ACHN (cell line): ENCODE results near the gene PIP5KL1.
A peak's percentile ranks its signal among the peaks of the same experiment; 100 is the strongest.

Experiments used
- DNase-seq: peaks from one replicate; pipeline ENCODE4 v3.0.0-alpha.2; 2015
- in situ Hi-C: cut with HindIII; loops from 2 replicates; pipeline ENCODE4 v1.10.0; 2017; ENCODE audit warnings: low sequenced_read_pairs, low pct_ligation_motif_present, low pct_unique_long_range_greater_than_20kb

PIP5KL1 gene, protein sequence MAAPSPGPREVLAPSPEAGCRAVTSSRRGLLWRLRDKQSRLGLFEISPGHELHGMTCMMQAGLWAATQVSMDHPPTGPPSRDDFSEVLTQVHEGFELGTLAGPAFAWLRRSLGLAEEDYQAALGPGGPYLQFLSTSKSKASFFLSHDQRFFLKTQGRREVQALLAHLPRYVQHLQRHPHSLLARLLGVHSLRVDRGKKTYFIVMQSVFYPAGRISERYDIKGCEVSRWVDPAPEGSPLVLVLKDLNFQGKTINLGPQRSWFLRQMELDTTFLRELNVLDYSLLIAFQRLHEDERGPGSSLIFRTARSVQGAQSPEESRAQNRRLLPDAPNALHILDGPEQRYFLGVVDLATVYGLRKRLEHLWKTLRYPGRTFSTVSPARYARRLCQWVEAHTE

GRCh38 chr9:127930231-127931091 is at the start of gene PIP5KL1:
PIP5KL1 (minus strand) TSS chr9:127930777; CDS start chr9:127930752, 25 bp downstream.
- DNase-seq = peak; percentile 86
- in situ Hi-C loops = no loop called here

DNA sequence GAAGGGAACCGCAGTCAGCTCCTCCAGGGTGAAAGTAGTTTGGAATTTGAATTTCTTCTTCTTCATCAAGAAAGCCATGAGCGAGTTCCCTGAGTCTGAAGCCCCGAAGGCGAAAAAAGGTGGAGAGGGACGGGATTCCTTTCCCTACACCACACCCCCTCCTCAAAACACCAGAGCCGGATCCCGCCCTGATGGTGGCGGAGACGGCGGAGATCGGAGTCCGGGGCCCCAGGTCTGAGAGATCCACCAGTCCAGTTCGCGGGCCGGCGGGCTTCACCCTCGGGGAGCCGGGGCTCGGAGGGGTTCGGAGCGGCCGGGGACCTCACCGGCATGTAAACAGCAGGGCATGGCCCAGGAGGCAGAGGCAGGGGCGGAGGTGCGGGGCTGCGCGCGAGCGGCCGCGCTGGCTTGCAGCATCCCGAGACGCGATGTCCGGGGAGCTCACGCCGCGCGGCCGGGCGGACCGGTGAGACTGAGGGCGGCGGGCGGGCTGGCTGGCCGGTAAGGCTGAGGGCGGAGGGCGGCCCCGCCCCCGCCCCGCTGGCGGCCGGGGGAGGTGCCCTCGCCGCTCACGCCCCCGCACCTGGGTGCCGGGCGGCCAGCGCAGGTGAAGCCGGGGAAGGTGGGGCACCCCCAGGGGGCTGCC is 49.6 kb upstream of the PIP5KL1 start:
- DNase-seq = peak; percentile 28
- in situ Hi-C loops = no loop called here

DNA sequence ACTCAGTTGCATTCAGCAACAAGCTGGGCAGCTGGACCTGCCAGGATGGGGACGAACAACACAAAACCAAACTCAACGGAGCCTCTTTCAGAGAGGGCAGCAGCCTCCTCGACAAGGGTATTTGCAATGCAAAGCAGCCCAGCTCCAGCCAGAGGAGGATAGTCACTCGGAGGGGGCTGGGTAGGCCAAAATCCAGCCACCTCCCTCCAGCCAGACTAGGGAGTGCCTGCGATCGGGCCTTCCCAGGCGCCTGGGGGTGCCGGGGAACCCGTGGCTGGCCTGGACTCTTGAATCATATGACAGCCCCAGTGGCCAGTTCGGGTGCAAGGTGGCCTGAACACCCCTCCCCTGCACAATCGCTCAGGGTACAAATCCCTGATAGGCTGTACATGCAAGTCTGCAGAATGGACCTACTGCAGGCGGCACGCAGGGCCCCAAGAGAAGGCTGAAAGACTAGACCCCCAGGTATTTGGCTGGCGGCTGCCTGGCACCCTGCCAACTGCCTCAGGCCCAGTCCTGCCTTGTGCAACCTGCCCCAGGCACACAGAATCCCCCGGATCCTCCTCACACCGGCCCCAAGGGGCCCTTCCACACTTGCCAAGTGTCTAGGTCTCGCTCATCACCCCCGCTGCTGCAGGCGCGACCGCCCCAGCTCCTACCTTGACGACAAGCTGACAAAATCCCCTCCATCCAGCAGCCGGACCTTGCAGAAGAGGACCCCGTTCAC is 48.9 kb upstream of the PIP5KL1 start:
- peak; percentile 23 for DNase-seq
- in situ Hi-C loops = no loop called here

DNA sequence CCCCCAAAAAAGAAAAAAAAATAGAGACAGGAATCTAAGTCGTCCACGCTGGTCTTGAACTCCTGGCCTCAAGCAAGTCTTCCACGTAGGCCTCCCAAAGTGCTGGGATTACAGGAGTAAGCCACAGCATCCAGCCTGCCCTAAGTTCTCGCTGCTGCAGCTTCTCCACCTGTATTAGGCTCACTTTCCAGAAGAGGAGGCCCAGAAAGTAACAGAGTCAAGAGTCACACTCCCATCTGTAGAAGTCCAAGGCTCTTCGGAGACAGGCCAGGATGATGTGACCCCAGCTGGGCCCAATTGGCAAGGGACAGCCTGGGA is 48.4 kb upstream of the PIP5KL1 start:
- DNase-seq = no peak
- in situ Hi-C loops = no loop called here

- peak; percentile 52 for DNase-seq
- in situ Hi-C loops = no loop called here
These were observed 47.5 kb upstream of the PIP5KL1 start for GRCh38 chr9:127977884-127978647.

DNA sequence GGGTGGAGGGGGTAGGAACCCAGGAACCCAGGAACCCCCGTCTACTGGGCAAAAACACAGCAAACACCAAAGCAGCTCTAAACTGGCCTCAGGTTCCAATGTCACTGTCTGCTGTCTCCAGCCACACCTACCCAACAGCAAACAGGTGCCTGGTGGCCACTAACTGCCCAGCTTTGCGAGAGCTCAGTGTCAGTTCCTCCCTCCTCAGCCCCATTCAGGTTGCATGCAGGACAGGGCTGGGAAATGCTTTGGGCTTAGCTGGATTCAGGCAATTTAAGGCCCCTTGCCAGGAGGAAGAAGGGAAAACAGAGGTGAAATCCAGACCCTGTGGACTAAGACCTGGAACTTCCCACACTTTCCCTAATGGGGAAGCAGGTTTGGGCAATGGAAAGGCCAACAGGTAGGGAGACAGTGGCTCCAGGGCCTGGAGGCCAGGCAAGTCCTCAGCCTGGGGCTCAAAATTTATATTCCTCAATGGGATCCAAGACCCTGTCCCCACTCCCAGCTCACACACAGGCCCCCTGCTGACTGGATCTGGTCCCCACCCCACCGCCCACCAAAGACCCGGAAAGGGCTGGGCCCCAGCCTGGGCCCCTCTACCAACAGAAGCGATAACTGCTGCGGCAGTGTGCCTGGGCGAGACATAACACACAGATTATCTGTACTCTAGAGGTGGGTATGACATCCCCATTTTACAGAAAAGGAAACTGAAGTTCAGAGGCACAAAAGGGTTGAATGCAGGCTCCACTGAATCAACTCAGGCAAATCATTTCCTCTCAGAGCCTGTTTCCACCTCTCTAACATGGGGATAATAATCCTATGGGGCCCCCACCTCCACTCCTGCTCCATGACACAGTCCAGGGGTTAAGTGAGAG is 46.7 kb upstream of the PIP5KL1 start:
- in situ Hi-C loops = no loop called here

DNA sequence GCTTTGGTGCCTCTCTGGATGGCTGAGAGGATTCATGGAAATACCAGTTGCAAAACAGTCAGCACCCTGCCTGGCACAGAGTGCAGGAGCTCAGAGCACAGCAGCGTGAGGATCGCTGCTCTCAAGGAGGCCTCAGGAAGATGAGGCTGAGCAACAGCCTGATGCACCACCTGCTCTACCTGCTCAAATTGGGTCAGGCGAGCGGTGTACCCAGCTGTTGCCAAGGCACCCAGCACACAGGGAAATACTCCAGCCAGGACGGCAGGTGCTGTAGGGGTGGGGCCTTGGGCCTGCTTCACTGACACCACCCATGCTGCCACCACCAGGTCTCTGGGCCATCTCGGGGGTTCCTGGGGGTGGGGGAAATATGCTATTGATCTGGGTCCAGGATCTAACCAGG is 45.9 kb upstream of the PIP5KL1 start:
- DNase-seq = no peak
- in situ Hi-C loops = no loop called here

More for the DNA sequence above, 46.7 kb upstream of the PIP5KL1 start:
- no peak for DNase-seq

GRCh38 chr9:127975376-127976315 is 45.1 kb upstream of the PIP5KL1 start:
- in situ Hi-C loops = no loop called here
- no peak for DNase-seq

- no peak for DNase-seq
- in situ Hi-C loops = no loop called here
These were observed 44.2 kb upstream of the PIP5KL1 start for GRCh38 chr9:127974769-127975261.

DNA sequence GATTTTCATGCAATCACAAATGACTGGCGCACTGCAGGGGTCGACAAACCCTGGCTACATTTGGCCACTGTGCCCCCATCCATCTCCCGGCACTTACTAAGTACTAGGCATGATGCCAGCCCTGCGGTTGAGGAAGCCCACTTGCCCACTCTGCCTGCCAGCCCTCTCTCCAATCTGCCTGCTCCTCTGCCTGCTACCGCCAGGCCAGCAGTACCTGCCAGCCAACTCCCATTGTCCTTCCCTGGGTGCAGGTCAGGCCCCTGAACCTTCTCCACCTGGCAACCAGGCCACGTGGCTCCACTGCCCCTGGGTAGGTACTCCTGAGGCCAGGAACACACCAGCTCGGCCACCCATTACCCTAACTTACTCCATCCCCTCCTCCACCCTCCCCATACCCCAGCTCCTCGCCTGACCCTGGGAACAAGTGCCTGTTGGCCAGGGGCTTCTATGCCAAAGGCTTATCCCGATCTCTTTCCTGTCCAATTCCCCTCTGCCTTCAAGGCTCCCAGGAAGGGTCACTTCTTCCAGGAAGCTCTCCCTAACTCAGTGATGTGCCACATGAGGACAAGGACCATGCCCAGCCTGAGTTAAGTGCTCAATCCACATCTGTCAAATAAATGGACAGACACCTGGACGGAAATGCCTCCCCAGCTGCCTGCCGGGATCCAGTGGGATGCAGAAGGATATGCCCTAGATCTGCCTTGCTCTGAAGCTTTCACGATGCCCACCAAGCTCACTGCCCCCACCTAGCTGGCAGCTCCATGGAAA is 43.6 kb upstream of the PIP5KL1 start:
- in situ Hi-C loops = no loop called here
- no peak for DNase-seq

DNA sequence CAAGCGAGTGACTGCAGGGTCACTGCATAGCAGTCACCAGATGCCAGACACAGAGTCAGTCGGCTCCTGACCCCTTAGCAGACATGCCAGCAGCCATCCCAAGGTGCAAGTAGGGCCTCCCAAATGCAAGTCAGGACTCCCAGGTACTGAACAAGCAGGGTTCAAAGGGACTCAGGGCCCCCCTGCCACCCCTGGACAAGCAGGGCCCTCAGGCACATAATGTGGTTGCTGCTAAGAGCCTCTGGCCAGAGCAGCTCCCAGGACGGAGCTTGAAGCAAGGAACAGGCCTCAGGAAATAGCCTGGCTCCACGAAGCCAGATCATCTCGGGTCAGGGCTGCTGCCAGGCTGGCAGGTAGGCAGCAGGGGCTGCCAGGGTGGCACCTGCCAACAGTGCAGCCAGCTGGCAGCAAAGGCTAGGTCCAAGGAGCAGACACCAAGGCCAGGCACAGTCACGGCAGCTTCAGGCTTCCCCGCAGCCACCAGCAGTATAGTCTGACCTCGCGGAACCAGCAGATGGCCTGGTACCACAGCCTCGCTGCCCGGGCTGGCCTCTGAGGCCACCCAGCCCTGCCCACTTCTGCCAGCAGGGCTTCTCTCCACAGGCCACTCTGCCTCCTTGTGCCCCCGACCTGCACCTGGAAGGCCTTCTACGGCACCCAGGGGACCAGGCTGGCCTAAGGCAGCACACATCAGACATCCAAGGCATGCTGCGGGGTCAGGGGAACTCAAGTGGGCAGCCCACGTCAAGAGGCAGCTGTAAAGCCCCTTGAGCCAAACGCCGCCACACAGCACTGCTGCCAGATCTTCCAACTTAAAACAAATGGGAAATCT is 42.8 kb upstream of the PIP5KL1 start:
- in situ Hi-C loops = no loop called here
- DNase-seq = no peak

- in situ Hi-C loops = no loop called here
- no peak for DNase-seq
These were observed 41.8 kb upstream of the PIP5KL1 start for GRCh38 chr9:127972236-127972871.

DNA sequence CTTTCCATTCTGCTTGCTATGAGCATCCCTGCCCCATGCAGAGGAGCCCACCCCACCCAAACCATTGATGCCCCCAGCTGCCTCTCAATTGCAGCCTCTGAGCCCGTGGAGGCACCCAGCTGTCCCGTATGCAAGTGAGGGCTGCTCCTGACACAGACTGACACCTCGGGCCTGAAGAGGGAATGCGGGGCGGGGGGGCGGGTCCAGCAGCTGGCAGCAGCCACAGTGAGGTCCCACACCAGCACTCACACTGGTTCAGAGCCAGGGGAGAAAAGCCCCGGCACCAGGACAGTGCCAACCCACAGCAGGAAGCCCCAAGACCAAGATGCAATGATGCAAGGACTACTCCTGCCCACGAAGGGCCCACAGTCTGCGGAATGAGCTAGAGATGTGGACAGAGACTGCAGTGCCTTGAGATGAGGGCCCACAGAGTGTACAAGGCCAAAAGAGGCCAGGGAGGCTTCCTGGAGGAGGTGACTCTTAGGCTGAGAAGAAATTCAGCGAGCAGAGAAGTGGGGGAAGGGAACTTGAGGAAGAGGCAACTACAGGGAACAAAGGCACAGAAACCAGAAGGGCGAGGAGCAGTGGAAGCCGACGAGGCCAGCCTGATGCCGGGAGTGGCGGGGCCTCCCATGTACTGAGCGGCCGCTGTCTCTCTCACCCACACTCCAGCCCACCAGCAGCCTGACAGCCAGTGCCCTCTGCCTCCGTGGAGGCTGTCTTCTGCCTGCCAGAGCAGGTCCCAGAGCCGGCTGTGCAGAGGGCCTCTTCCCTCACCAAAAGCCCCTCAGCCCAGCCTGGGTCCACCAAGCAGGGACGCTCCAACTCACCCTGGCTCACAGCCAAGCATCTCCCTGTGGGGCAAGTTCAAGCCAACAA is 41.0 kb upstream of the PIP5KL1 start:
- no peak for DNase-seq

More for the DNA sequence above, 41.0 kb upstream of the PIP5KL1 start:
- in situ Hi-C loops = no loop called here
